ENCODE results near the gene CNOT11. TPM values are rescaled to one million over a fixed set of nuclear protein-coding genes. Genes with fewer than 3 reads are reported as not detected.

The CNOT11 gene
- total and polyA plus RNA-seq, 2 of the 13 experiments (the other 11 are each of a cell fraction or from before 2014, with no cell fraction given) = 114 to 209 TPM

GRCh38 chr2:101238930-101239759 is 13.5 kb upstream of the CNOT11 start (continued):
- TF ChIP-seq, protein P1, sequence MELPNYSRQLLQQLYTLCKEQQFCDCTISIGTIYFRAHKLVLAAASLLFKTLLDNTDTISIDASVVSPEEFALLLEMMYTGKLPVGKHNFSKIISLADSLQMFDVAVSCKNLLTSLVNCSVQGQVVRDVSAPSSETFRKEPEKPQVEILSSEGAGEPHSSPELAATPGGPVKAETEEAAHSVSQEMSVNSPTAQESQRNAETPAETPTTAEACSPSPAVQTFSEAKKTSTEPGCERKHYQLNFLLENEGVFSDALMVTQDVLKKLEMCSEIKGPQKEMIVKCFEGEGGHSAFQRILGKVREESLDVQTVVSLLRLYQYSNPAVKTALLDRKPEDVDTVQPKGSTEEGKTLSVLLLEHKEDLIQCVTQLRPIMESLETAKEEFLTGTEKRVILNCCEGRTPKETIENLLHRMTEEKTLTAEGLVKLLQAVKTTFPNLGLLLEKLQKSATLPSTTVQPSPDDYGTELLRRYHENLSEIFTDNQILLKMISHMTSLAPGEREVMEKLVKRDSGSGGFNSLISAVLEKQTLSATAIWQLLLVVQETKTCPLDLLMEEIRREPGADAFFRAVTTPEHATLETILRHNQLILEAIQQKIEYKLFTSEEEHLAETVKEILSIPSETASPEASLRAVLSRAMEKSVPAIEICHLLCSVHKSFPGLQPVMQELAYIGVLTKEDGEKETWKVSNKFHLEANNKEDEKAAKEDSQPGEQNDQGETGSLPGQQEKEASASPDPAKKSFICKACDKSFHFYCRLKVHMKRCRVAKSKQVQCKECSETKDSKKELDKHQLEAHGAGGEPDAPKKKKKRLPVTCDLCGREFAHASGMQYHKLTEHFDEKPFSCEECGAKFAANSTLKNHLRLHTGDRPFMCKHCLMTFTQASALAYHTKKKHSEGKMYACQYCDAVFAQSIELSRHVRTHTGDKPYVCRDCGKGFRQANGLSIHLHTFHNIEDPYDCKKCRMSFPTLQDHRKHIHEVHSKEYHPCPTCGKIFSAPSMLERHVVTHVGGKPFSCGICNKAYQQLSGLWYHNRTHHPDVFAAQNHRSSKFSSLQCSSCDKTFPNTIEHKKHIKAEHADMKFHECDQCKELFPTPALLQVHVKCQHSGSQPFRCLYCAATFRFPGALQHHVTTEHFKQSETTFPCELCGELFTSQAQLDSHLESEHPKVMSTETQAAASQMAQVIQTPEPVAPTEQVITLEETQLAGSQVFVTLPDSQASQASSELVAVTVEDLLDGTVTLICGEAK (IDR thresholded peaks at IDR 0.05) = no peak
- TF ChIP-seq, protein P1 (CRISPR knock-in tag; IDR thresholded peaks at IDR 0.05) = peak; percentile 51; the same call in 1 of the 2 replicates
- TF ChIP-seq ATF5 (CRISPR knock-in tag; IDR thresholded peaks at IDR 0.05; ENCODE audit: low read depth) (no peak), SRSF1 (optimal IDR thresholded peaks at IDR 0.05; ENCODE audit: low read depth, low read length) (no peak), PAX8 (CRISPR knock-in tag; IDR thresholded peaks at IDR 0.05; ENCODE audit: borderline replicate concordance) (no peak), ZNF12 (CRISPR knock-in tag; IDR thresholded peaks at IDR 0.05) (no peak), PPARG (CRISPR knock-in tag; conservative IDR thresholded peaks at IDR 0.05) (peak; percentile 35; the same call in 1 of the 2 replicates), HMGXB3 (CRISPR knock-in tag; IDR thresholded peaks at IDR 0.05; ENCODE audit: borderline replicate concordance) (peak; percentile 51; the same call in 1 of the 2 replicates), ZNF160 (CRISPR knock-in tag; IDR thresholded peaks at IDR 0.05) (peak; percentile 72; the same call in 1 of the 2 replicates), TEAD3 (CRISPR knock-in tag; optimal IDR thresholded peaks at IDR 0.05; ENCODE audit: borderline replicate concordance) (peak; percentile 67), ZSCAN12 (CRISPR knock-in tag; IDR thresholded peaks at IDR 0.05) (no peak), KMT2A (CRISPR knock-in tag; IDR thresholded peaks at IDR 0.05) (no peak), HNRNPK (IDR thresholded peaks at IDR 0.05; ENCODE audit: low read depth, low read length, poor library complexity, severe bottlenecking) (no peak)
- TF ChIP-seq, protein P2, sequence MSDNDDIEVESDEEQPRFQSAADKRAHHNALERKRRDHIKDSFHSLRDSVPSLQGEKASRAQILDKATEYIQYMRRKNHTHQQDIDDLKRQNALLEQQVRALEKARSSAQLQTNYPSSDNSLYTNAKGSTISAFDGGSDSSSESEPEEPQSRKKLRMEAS (IDR thresholded peaks at IDR 0.05) = peak; percentile 61

Data from HepG2 (cell line).